H1 (cell line): ENCODE data around the gene SIGLEC15. TPM values are rescaled to one million over a fixed set of nuclear protein-coding genes. Genes with fewer than 3 reads are reported as not detected.

ENCODE experiments used
- CTCF ChIA-PET: fragments of 300-600 bp; sonication (Branson Sonifier 250); formaldehyde crosslinking; loops from one replicate; lab custom pipeline; 2021; ENCODE audit not compliant: partially characterized antibody; lab: Charles Lee
- POLR2A ChIA-PET: fragments of 300-600 bp; sonication (Branson Sonifier 250); formaldehyde crosslinking; loops from one replicate; lab custom pipeline; 2021; ENCODE audit warnings: inconsistent platforms; ENCODE audit not compliant: partially characterized antibody; lab: Charles Lee
- DNase-seq, 2 experiments: peaks; one replicate each; pipeline versions ENCODE4 v3.0.0 to v3.0.0-alpha.2; 2010 to 2022; ENCODE audit warnings: low spot score in 2 of 2, low read depth in 1 of 2, mixed read lengths in 1 of 2
- FAIRE-seq: peaks from 2 replicates; lab custom pipeline; 2011; peaks lifted over from hg19 to GRCh38; lab: Jason Lieb, UNC
- H2AFZ ChIP-seq: 2 replicates; pipeline ENCODE4 v1.8.1; 2012; ENCODE audit warnings: low read length, inconsistent platforms
- H2AK5ac ChIP-seq: 2 replicates; pipeline ENCODE4 v1.6.1; 2013; ENCODE audit warnings: low read depth, low read length
- H2BK120ac ChIP-seq: replicated peaks from 2 replicates; pipeline ENCODE3; 2013; ENCODE audit warnings: low read depth, low read length, inconsistent platforms
- H2BK12ac ChIP-seq: 2 replicates; pipeline ENCODE4 v1.6.1; 2013; ENCODE audit warnings: low read depth, low read length
- H2BK15ac ChIP-seq: 2 replicates; pipeline ENCODE4 v1.6.1; 2013; ENCODE audit warnings: low read length
- H2BK20ac ChIP-seq: 2 replicates; pipeline ENCODE4 v1.6.1; 2013; ENCODE audit warnings: low read length
- H2BK5ac ChIP-seq: 2 replicates; pipeline ENCODE4 v1.6.1; 2013; ENCODE audit warnings: low read depth, low read length
- H3K14ac ChIP-seq: 2 replicates; pipeline ENCODE4 v1.6.1; 2013; ENCODE audit warnings: inconsistent platforms; ENCODE audit not compliant: insufficient read length
- H3K18ac ChIP-seq: 2 replicates; pipeline ENCODE4 v1.6.1; 2013; ENCODE audit warnings: low read length; ENCODE audit errors: extremely low read depth
- H3K23ac ChIP-seq: 2 replicates; pipeline ENCODE4 v1.6.1; 2013; ENCODE audit warnings: inconsistent platforms; ENCODE audit not compliant: insufficient read length
- H3K23me2 ChIP-seq: 2 replicates; pipeline ENCODE4 v1.6.1; 2013; ENCODE audit warnings: low read depth, low read length
- H3K27ac ChIP-seq: 2 replicates; pipeline ENCODE4 v1.6.1; 2011; ENCODE audit warnings: low read depth, low read length, inconsistent platforms
- H3K27me3 ChIP-seq, 4 experiments: replicated peaks in 1 of 4; 1 replicate in 1 of 4; 2 replicates in 3 of 4; pipeline versions ENCODE4 v1.6.1 to v1.8.1; 2011 to 2013; ENCODE audit warnings: low read length in 3 of 4, mild to moderate bottlenecking in 3 of 4, inconsistent platforms in 2 of 4, mixed read lengths in 2 of 4, moderate library complexity in 1 of 4; ENCODE audit not compliant: control insufficient read depth in 3 of 4, insufficient read depth in 3 of 4; ENCODE audit errors: extremely low read depth in 1 of 4
- H3K36me3 ChIP-seq, 4 experiments: 2 replicates each; pipeline versions ENCODE4 v1.6.1 to v1.8.1; 2011 to 2013; ENCODE audit warnings: mild to moderate bottlenecking in 4 of 4, low read length in 3 of 4, moderate library complexity in 2 of 4, control low read depth in 1 of 4, inconsistent platforms in 1 of 4; ENCODE audit not compliant: insufficient read depth in 4 of 4, control insufficient read depth in 2 of 4
- H3K4ac ChIP-seq: replicated peaks from 2 replicates; pipeline ENCODE3; 2013; ENCODE audit warnings: low read length, low read depth, mixed read lengths, inconsistent platforms; ENCODE audit not compliant: insufficient read length
- H3K4me1 ChIP-seq, 4 experiments: replicated peaks in 1 of 4; 1 replicate in 1 of 4; 2 replicates in 3 of 4; pipeline versions ENCODE4 v1.6.1 to v1.8.1; 2011 to 2013; ENCODE audit warnings: low read length in 3 of 4, inconsistent platforms in 2 of 4, mixed read lengths in 1 of 4; ENCODE audit not compliant: insufficient read depth in 4 of 4, control insufficient read depth in 3 of 4
- H3K4me2 ChIP-seq, 2 experiments: 2 replicates each; pipeline versions ENCODE4 v1.6.1 to v1.8.1; 2011 to 2013; ENCODE audit warnings: low read depth in 2 of 2, low read length in 2 of 2, control low read depth in 1 of 2, inconsistent platforms in 1 of 2, mild to moderate bottlenecking in 1 of 2; ENCODE audit not compliant: insufficient read depth in 1 of 2
- H3K4me3 ChIP-seq, 4 experiments: fragments of 200-600, 300-600 bp in 1 of 4; sonication (generic), shearing (Covaris generic), sonication (Bioruptor Twin) in 1 of 4; 2 replicates each; pipeline versions ENCODE4 v1.5.1 to v1.8.1; 2011 to 2016; ENCODE audit warnings: low read length in 4 of 4, low read depth in 3 of 4, control low read depth in 2 of 4, inconsistent platforms in 2 of 4, mild to moderate bottlenecking in 2 of 4, mixed read lengths in 1 of 4, moderate library complexity in 1 of 4; ENCODE audit not compliant: insufficient read depth in 2 of 4; ENCODE audit errors: extremely low read depth in 1 of 4
- H3K56ac ChIP-seq: replicated peaks from 2 replicates; pipeline ENCODE3; 2013; ENCODE audit warnings: low read depth, mild to moderate bottlenecking, mixed read lengths, low read length, inconsistent platforms; ENCODE audit not compliant: insufficient read length
- H3K79me1 ChIP-seq: 2 replicates; pipeline ENCODE4 v1.6.1; 2013; ENCODE audit warnings: low read depth, low read length, control low read depth
- H3K79me2 ChIP-seq, 2 experiments: 2 replicates each; pipeline versions ENCODE4 v1.6.1 to v1.8.1; 2012 to 2013; ENCODE audit warnings: low read length in 2 of 2, mild to moderate bottlenecking in 2 of 2, inconsistent platforms in 1 of 2; ENCODE audit not compliant: insufficient read depth in 2 of 2, control insufficient read depth in 1 of 2
- H3K9ac ChIP-seq, 4 experiments: replicated peaks in 1 of 4; 1 replicate in 1 of 4; 2 replicates in 3 of 4; pipeline versions ENCODE4 v1.6.1 to v1.8.1; 2011 to 2013; ENCODE audit warnings: low read depth in 3 of 4, low read length in 3 of 4, control low read depth in 2 of 4, mild to moderate bottlenecking in 2 of 4, moderate library complexity in 2 of 4, inconsistent platforms in 1 of 4; ENCODE audit errors: extremely low read depth in 1 of 4
- H3K9me3 ChIP-seq, 2 experiments: 2 replicates each; pipeline versions ENCODE4 v1.6.1 to v1.8.1; 2012 to 2013; ENCODE audit warnings: mild to moderate bottlenecking in 2 of 2, moderate library complexity in 2 of 2, control low read depth in 1 of 2, inconsistent platforms in 1 of 2, low read depth in 1 of 2, low read length in 1 of 2, mixed read lengths in 1 of 2; ENCODE audit not compliant: insufficient read depth in 2 of 2
- H4K20me1 ChIP-seq, 2 experiments: replicated peaks in 1 of 2; 2 replicates each; pipeline versions ENCODE3 to v1.8.1; 2011 to 2013; ENCODE audit warnings: inconsistent platforms in 2 of 2, low read length in 2 of 2, mild to moderate bottlenecking in 1 of 2; ENCODE audit not compliant: insufficient read depth in 2 of 2, control insufficient read depth in 1 of 2
- H4K5ac ChIP-seq: 2 replicates; pipeline ENCODE4 v1.6.1; 2013; ENCODE audit warnings: low read length, low read depth, mixed read lengths, inconsistent platforms; ENCODE audit not compliant: insufficient read length
- H4K8ac ChIP-seq: 2 replicates; pipeline ENCODE4 v1.8.0; 2013; ENCODE audit warnings: mild to moderate bottlenecking, moderate library complexity, low read length, inconsistent platforms; ENCODE audit not compliant: insufficient read depth; ENCODE audit errors: extremely low read depth
- H4K91ac ChIP-seq: replicated peaks from 2 replicates; pipeline ENCODE3; 2013; ENCODE audit warnings: low read length, mixed read lengths, inconsistent platforms; ENCODE audit not compliant: insufficient read length
- CREB1 ChIP-seq: IDR thresholded peaks from 2 replicates; pipeline ENCODE4 v1.6.1; 2012; ENCODE audit warnings: inconsistent platforms
- EZH2 ChIP-seq: fragments of 200-600 bp; sonication (generic); IDR thresholded peaks from 2 replicates; pipeline ENCODE4 v1.7.1; 2012; ENCODE audit warnings: low read depth, mild to moderate bottlenecking, moderate library complexity, low read length, inconsistent platforms; ENCODE audit not compliant: severe bottlenecking
- GTF2F1 ChIP-seq: IDR thresholded peaks from 2 replicates; pipeline ENCODE4 v1.6.1; 2012; ENCODE audit warnings: low read depth, low read length, improper control_type of control experiment, borderline replicate concordance
- JUN ChIP-seq: IDR thresholded peaks from 2 replicates; pipeline ENCODE4 v1.6.1; 2011; ENCODE audit warnings: low read depth, mild to moderate bottlenecking, improper control_type of control experiment, low read length
- MAFK ChIP-seq: IDR thresholded peaks from 2 replicates; pipeline ENCODE4 v1.6.1; 2012; ENCODE audit warnings: low read depth, mild to moderate bottlenecking, improper control_type of control experiment, low read length
- RAD21 ChIP-seq, 2 experiments: IDR thresholded peaks in 1 of 2; conservative IDR thresholded peaks in 1 of 2; 2 replicates each; pipeline ENCODE4 v1.6.1; 2011; ENCODE audit warnings: low read depth in 2 of 2, low read length in 2 of 2, improper control_type of control experiment in 1 of 2, inconsistent platforms in 1 of 2, mild to moderate bottlenecking in 1 of 2, moderate library complexity in 1 of 2
- RFX5 ChIP-seq: IDR thresholded peaks from 2 replicates; pipeline ENCODE4 v1.6.1; 2011; ENCODE audit warnings: low read depth, low read length, improper control_type of control experiment, borderline replicate concordance
- RXRA ChIP-seq: IDR thresholded peaks from 2 replicates; pipeline ENCODE4 v1.6.1; 2011; ENCODE audit warnings: low read depth, mild to moderate bottlenecking, low read length, moderate library complexity; ENCODE audit not compliant: insufficient read depth
- SP1 ChIP-seq: IDR thresholded peaks from 2 replicates; pipeline ENCODE4 v1.6.1; 2011; ENCODE audit warnings: low read depth, low read length
- SP4 ChIP-seq: IDR thresholded peaks from 2 replicates; pipeline ENCODE4 v1.6.1; 2012; ENCODE audit warnings: low read length, inconsistent platforms
- SUZ12 ChIP-seq: fragments of 200-600 bp; sonication (generic); IDR thresholded peaks from 2 replicates; pipeline ENCODE4 v1.6.1; 2012; ENCODE audit warnings: mild to moderate bottlenecking, inconsistent platforms, low read length, moderate library complexity, mixed read lengths
- YY1 ChIP-seq: IDR thresholded peaks from 2 replicates; pipeline ENCODE4 v1.6.1; 2011; ENCODE audit warnings: low read depth, mild to moderate bottlenecking, low read length
- WGBS, 2 experiments: shearing (Covaris generic) in 1 of 2; methylation state at CpG; one replicate each; pipeline versions ENCODE4 v1.1.6 to v1.1.7; 2013 to 2015; ENCODE audit warnings: low lambda C conversion rate in 2 of 2, mixed read lengths in 2 of 2, inconsistent platforms in 1 of 2, low coverage in 1 of 2, missing lambda C conversion rate in 1 of 2; ENCODE audit not compliant: insufficient replicate concordance in 2 of 2, insufficient coverage in 1 of 2, insufficient read length in 1 of 2; ENCODE audit errors: extremely low coverage in 1 of 2, missing lambda C conversion rate in 1 of 2; 5-methylcytosine and 5-hydroxymethylcytosine counted together
- polyA plus RNA-seq, 7 experiments: library from polyadenylated mRNA; depleted of rRNA in 3 of 7; stranded (reverse) in 5 of 7; unstranded in 2 of 7; fragments of >200 nt in 5 of 7; fragments of 200-250 nt in 2 of 7; gene quantifications; 1 replicate in 5 of 7; 2 replicates in 1 of 7; 4 replicates in 1 of 7; pipeline versions ENCODE4 v1.2.1 to v1.2.3, GENCODE V29; 2011 to 2013; ENCODE audit warnings: missing spikeins in 2 of 7, mixed read lengths in 2 of 7
- total RNA-seq: library from RNA; stranded (reverse); fragmentation: NEBNext Ultra II Directional; extraction: Animal tissue kit (Norgen Biotek cat#: 25700); gene quantifications from 2 replicates; pipeline ENCODE4 v1.2.1, GENCODE V29; 2021

Gene SIGLEC15
- total and polyA plus RNA-seq, 2 of the 8 experiments (the other 6 are each of a cell fraction or from before 2014, with no cell fraction given) = 0.20 to 0.37 TPM

GRCh38 chr18:45864081-45864480 lies 38.6 kb downstream of the SIGLEC15 start:
- H3K14ac ChIP-seq = no peak overlapping the region
- CTCF ChIA-PET = interaction anchor here (0.9 to 5.9 kb wide), 3 partner anchors 15 to 198 kb away, joined by 3 to 63 read pairs (median 3); no protein-coding TSS in a partner anchor
- H4K5ac ChIP-seq = no peak overlapping the region
- H2AK5ac ChIP-seq = no peak overlapping the region
- no peak overlapping the region for H3K4me2 ChIP-seq
- no peak overlapping the region for H2BK120ac ChIP-seq
- no peaks in the 10 kb centered on the region for H3K79me2 ChIP-seq
- no peak overlapping the region for H2BK12ac ChIP-seq
- H4K8ac ChIP-seq = no peak overlapping the region
- H4K20me1 ChIP-seq = no peaks in the 10 kb centered on the region
- H2AFZ ChIP-seq = no peak overlapping the region
- H3K4ac ChIP-seq = no peak overlapping the region
- no peaks in the 10 kb centered on the region for H3K9me3 ChIP-seq
- no peaks in the 10 kb centered on the region for H3K23me2 ChIP-seq
- H3K27ac ChIP-seq = no peak overlapping the region
- TF ChIP-seq SUZ12 = no peak
- TF ChIP-seq MAFK = no peak
- TF ChIP-seq CREB1 = no peak
- TF ChIP-seq RXRA = no peak
- TF ChIP-seq SP1 = no peak
- no peak for TF ChIP-seq RAD21 (IDR thresholded peaks at IDR 0.05 in 1 of 2, conservative IDR thresholded peaks at IDR 0.05 in 1 of 2; ENCODE audit: low read depth in 2 of 2, low read length in 2 of 2)
- TF ChIP-seq EZH2 = no peak
- TF ChIP-seq SP4 = no peak
- no peak for TF ChIP-seq RFX5
- TF ChIP-seq GTF2F1 = no peak
- no peak for TF ChIP-seq YY1
- no peak for TF ChIP-seq JUN
- FAIRE-seq = no peak
- DNase-seq = no peak
- H3K79me1 ChIP-seq = no peaks in the 10 kb centered on the region
- no peak overlapping the region for H2BK20ac ChIP-seq
- H2BK5ac ChIP-seq = no peak overlapping the region
- H3K36me3 ChIP-seq = peaks cover 6 to 30% (median 18%) of the 10 kb centered on the region in 4 experiments
- H3K23ac ChIP-seq = no peak overlapping the region
- no peak overlapping the region for H4K91ac ChIP-seq
- H3K4me3 ChIP-seq = no peak overlapping the region
- H3K56ac ChIP-seq = no peak overlapping the region
- POLR2A ChIA-PET = no interaction called here
- H3K9ac ChIP-seq = no peak overlapping the region
- no peak overlapping the region for H3K18ac ChIP-seq
- H2BK15ac ChIP-seq = no peak overlapping the region
- no peaks in the 10 kb centered on the region for H3K27me3 ChIP-seq
- H3K4me1 ChIP-seq = no peaks in the 10 kb centered on the region
- WGBS, 2 experiments = 91% methylated on average over 5 of the region's 5 CpGs; no CpG with 5 or more reads in 1 of the 2 experiments
